ENCODE data around the gene KCNQ1. TPM values are rescaled to one million over a fixed set of nuclear protein-coding genes. Genes with fewer than 3 reads are reported as not detected.

Gene KCNQ1
- total and polyA plus RNA-seq, 2 of the 13 experiments (the other 11 are each of a cell fraction or from before 2014, with no cell fraction given), result 0.02 to 0.08 TPM

DNA sequence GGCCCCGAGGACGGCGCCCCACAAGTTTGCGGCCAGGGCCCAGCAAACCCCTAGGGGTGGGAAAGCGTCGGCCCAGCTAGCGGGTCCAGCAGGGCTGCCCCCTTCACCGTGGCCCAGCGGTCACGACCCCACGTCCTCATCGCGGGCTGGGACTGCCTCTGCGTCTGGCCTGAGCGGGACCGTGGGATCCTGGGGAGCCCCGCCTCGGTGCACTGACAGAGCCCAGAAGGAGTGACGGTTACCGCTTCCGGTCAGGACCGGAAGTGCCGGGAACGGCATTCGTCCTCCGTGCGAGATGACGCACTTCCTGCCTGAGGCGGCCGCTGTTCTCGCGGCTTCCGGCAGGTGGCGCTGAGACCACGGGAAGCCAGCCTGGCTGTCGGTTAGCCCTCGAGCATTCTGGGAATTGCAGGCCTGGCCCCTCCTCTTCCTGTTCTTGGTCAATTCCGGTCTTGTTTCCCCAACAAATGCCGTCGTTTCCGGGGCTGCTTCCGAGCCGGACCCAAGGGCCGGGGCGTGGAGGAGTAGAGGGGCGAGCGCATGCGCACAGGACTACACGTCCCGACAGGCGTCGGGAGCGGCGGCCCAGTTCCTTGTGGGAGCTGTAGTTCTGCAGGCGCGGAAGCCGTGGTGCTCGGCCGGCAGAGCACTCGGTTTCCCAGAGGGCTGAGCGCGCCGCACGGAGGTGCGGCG lies 44.6 kb upstream of the KCNQ1 start, which contains the start of gene TSSC4:
TSSC4 (plus strand) TSS at position 682 of the 693 bp plus-strand sequence. CDS start 1,884 bp downstream, outside the sequence.
- FAIRE-seq (peak; percentile 97), DNase-seq (ENCODE audit: low spot score) (peak; percentile 99), ATAC-seq (peak; percentile 91)
- in situ Hi-C loops (cut with HindIII; ENCODE audit: extremely low pct_ligation_motif_present, low pct_unique_long_range_greater_than_20kb), result no loop called here
- Histone ChIP-seq H3K9ac (ENCODE audit: insufficient read depth, low read depth, low read length) (peak within 1 kb of the TSS; percentile 99), H2AFZ (ENCODE audit: low read length) (no peak within 1 kb of the TSS), H3K4me2 (ENCODE audit: low read depth, low read length) (peak within 1 kb of the TSS; percentile 91), H4K20me1 (ENCODE audit: insufficient read depth, low read length) (no peaks in the 10 kb centered on the region), H3K27ac (ENCODE audit: extremely low read length, insufficient read depth, low read length) (peak within 1 kb of the TSS; percentile 78), H3K4me1 (ENCODE audit: insufficient read depth, low read length) (peaks cover 24% of the 10 kb centered on the region), H3K27me3 (ENCODE audit: control insufficient read depth in 1 of 2, insufficient read depth in 2 of 2, low read length in 2 of 2) (peaks cover 0 to 3% of the 10 kb centered on the region in 2 experiments; a peak in 2 of 5 replicates), H3K36me3 (replicated peaks in 1 of 2; ENCODE audit: control insufficient read depth in 1 of 2, insufficient read depth in 2 of 2, low read length in 2 of 2) (peaks cover 6 to 7% of the 10 kb centered on the region in 2 experiments; a peak in 2 of 5 replicates), H3K79me2 (ENCODE audit: insufficient read depth, low read length) (peaks cover 14% of the 10 kb centered on the region), H3K4me3 (replicated peaks in 1 of 3; ENCODE audit: insufficient read depth in 1 of 3, low read depth in 2 of 3, low read length in 3 of 3) (peak within 1 kb of the TSS; percentile 80 to 99 (median 96)), H3K9me3 (ENCODE audit: low read length) (no peaks in the 10 kb centered on the region)
- ChIA-PET POLR2A (interaction anchor here (0.6 to 3.4 kb wide), 15 partner anchors 11 to 707 kb away, joined by 3 to 49 read pairs (median 4); partner anchors contain the start of gene KCNQ1OT1), CTCF (ENCODE audit: low intra/inter-chr PET ratio, low total read pairs) (interaction anchor here (1.6 to 3.9 kb wide), 2 partner anchors 20 to 95 kb away, joined by 4 to 55 read pairs; no protein-coding TSS in a partner anchor)
- BruUV-seq (replicated peaks), result no TSS peak
- intact Hi-C loops (cut with micrococcal nuclease; ENCODE audit: unreplicated experiment), result loop anchor here (1.0 to 5.0 kb wide), 2 partner anchors 19 to 188 kb away; no protein-coding TSS in a partner anchor
- 0% methylated on average over 5 of the region's 66 CpGs for WGBS (ENCODE audit: low lambda C conversion rate)
- TF ChIP-seq GATA4 (IDR thresholded peaks at IDR 0.05; ENCODE audit: borderline replicate concordance, low read depth), result 0 out of 2 replicates have a peak, but pooled peaks have one; percentile 18
- TF ChIP-seq ZNF567 (CRISPR knock-in tag; IDR thresholded peaks at IDR 0.05; ENCODE audit: borderline replicate concordance), result peak; percentile 93
- no peak for TF ChIP-seq ZC3H4 (CRISPR knock-in tag; IDR thresholded peaks at IDR 0.05; ENCODE audit: borderline replicate concordance)
- peak; percentile 72; the same call in 1 of the 2 replicates for TF ChIP-seq NAIF1 (CRISPR knock-in tag; IDR thresholded peaks at IDR 0.05; ENCODE audit: borderline replicate concordance)
- TF ChIP-seq, protein P1, sequence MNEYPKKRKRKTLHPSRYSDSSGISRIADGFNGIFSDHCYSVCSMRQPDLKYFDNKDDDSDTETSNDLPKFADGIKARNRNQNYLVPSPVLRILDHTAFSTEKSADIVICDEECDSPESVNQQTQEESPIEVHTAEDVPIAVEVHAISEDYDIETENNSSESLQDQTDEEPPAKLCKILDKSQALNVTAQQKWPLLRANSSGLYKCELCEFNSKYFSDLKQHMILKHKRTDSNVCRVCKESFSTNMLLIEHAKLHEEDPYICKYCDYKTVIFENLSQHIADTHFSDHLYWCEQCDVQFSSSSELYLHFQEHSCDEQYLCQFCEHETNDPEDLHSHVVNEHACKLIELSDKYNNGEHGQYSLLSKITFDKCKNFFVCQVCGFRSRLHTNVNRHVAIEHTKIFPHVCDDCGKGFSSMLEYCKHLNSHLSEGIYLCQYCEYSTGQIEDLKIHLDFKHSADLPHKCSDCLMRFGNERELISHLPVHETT (CRISPR knock-in tag; conservative IDR thresholded peaks at IDR 0.05), result peak; percentile 98
- TF ChIP-seq ZNF224 (CRISPR knock-in tag; IDR thresholded peaks at IDR 0.05), result peak; percentile 76; the same call in 1 of the 2 replicates
- peak; percentile 46 for TF ChIP-seq ZSCAN25 (CRISPR knock-in tag; IDR thresholded peaks at IDR 0.05)
- peak; percentile 71; the same call in 1 of the 2 replicates for TF ChIP-seq FOXJ3 (CRISPR knock-in tag; IDR thresholded peaks at IDR 0.05; ENCODE audit: borderline replicate concordance)
- TF ChIP-seq, protein P2, sequence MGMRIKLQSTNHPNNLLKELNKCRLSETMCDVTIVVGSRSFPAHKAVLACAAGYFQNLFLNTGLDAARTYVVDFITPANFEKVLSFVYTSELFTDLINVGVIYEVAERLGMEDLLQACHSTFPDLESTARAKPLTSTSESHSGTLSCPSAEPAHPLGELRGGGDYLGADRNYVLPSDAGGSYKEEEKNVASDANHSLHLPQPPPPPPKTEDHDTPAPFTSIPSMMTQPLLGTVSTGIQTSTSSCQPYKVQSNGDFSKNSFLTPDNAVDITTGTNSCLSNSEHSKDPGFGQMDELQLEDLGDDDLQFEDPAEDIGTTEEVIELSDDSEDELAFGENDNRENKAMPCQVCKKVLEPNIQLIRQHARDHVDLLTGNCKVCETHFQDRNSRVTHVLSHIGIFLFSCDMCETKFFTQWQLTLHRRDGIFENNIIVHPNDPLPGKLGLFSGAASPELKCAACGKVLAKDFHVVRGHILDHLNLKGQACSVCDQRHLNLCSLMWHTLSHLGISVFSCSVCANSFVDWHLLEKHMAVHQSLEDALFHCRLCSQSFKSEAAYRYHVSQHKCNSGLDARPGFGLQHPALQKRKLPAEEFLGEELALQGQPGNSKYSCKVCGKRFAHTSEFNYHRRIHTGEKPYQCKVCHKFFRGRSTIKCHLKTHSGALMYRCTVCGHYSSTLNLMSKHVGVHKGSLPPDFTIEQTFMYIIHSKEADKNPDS (CRISPR knock-in tag; IDR thresholded peaks at IDR 0.05), result no peak
- TF ChIP-seq ZNF484 (CRISPR knock-in tag; IDR thresholded peaks at IDR 0.05; ENCODE audit: borderline replicate concordance, low read depth), result no peak
- TF ChIP-seq RAD51 (IDR thresholded peaks at IDR 0.05; ENCODE audit: borderline replicate concordance), result no peak
- peak; percentile 76 for TF ChIP-seq ELF3 (CRISPR knock-in tag; IDR thresholded peaks at IDR 0.05)

All from HepG2 (cell line).